Measurements from ENCODE around the gene FOXL1. TPM values are rescaled to one million over a fixed set of nuclear protein-coding genes. Genes with fewer than 3 reads are reported as not detected.

Gene FOXL1
- total and polyA plus RNA-seq, 2 of the 13 experiments (the other 11 are each of a cell fraction or from before 2014, with no cell fraction given), result not detected

- no peak for FAIRE-seq
- DNase-seq (ENCODE audit: low spot score), result no peak
- H3K36me3 ChIP-seq (replicated peaks in 1 of 2; ENCODE audit: control insufficient read depth in 1 of 2, insufficient read depth in 2 of 2, low read length in 2 of 2), result no peaks in the 10 kb centered on the region
- ATAC-seq, result no peak
- H3K9ac ChIP-seq (ENCODE audit: insufficient read depth, low read depth, low read length), result no peak overlapping the region
- no peaks in the 10 kb centered on the region for H4K20me1 ChIP-seq (ENCODE audit: insufficient read depth, low read length)
- POLR2A ChIA-PET, result no interaction called here
- no peak overlapping the region for H3K4me2 ChIP-seq (ENCODE audit: low read depth, low read length)
- no peak overlapping the region for H3K4me3 ChIP-seq (replicated peaks in 1 of 3; ENCODE audit: insufficient read depth in 1 of 3, low read depth in 2 of 3, low read length in 3 of 3)
- in situ Hi-C loops (cut with HindIII; ENCODE audit: extremely low pct_ligation_motif_present, low pct_unique_long_range_greater_than_20kb) (no loop called here), intact Hi-C loops (cut with micrococcal nuclease; ENCODE audit: unreplicated experiment) (no loop called here)
- peaks cover 5 to 46% of the 10 kb centered on the region in 2 experiments; a peak in 4 of 5 replicates for H3K27me3 ChIP-seq (ENCODE audit: control insufficient read depth in 1 of 2, insufficient read depth in 2 of 2, low read length in 2 of 2)
- H2AFZ ChIP-seq (ENCODE audit: low read length), result no peak overlapping the region
- no peaks in the 10 kb centered on the region for H3K9me3 ChIP-seq (ENCODE audit: low read length)
- BruUV-seq (replicated peaks), result no TSS peak
- H3K4me1 ChIP-seq (ENCODE audit: insufficient read depth, low read length), result no peaks in the 10 kb centered on the region
- no peak overlapping the region for H3K27ac ChIP-seq (ENCODE audit: extremely low read length, insufficient read depth, low read length)
- CTCF ChIA-PET (ENCODE audit: low intra/inter-chr PET ratio, low total read pairs), result no interaction called here
- WGBS (ENCODE audit: low lambda C conversion rate), result 8% methylated on average over 10 of the region's 17 CpGs
- no peaks in the 10 kb centered on the region for H3K79me2 ChIP-seq (ENCODE audit: insufficient read depth, low read length)
- TF ChIP-seq GATA4 (IDR thresholded peaks at IDR 0.05; ENCODE audit: borderline replicate concordance, low read depth) (no peak), SPEN (CRISPR knock-in tag; IDR thresholded peaks at IDR 0.05; ENCODE audit: low read depth) (no peak), CBFB (CRISPR knock-in tag; IDR thresholded peaks at IDR 0.05) (no peak), RXRA (CRISPR knock-in tag; IDR thresholded peaks at IDR 0.05) (no peak), SUZ12 (IDR thresholded peaks at IDR 0.05; ENCODE audit: low read depth, low read length) (no peak), ZSCAN31 (CRISPR knock-in tag; IDR thresholded peaks at IDR 0.05; ENCODE audit: low read depth) (no peak), HMG20B (CRISPR knock-in tag; conservative IDR thresholded peaks at IDR 0.05) (no peak), MLXIP (CRISPR knock-in tag; IDR thresholded peaks at IDR 0.05; ENCODE audit: borderline replicate concordance) (no peak), ATF3 (CRISPR knock-in tag; IDR thresholded peaks at IDR 0.05) (no peak), ZNF235 (CRISPR knock-in tag; IDR thresholded peaks at IDR 0.05; ENCODE audit: borderline replicate concordance) (no peak), IRF1 (CRISPR knock-in tag; IDR thresholded peaks at IDR 0.05; ENCODE audit: low read depth) (no peak), ZNF264 (CRISPR knock-in tag; IDR thresholded peaks at IDR 0.05) (no peak), ZHX1 (CRISPR knock-in tag; IDR thresholded peaks at IDR 0.05; ENCODE audit: low read depth) (no peak), NRL (CRISPR knock-in tag; IDR thresholded peaks at IDR 0.05; ENCODE audit: borderline replicate concordance) (no peak), ZNF317 (CRISPR knock-in tag; IDR thresholded peaks at IDR 0.05) (no peak), PHB2 (IDR thresholded peaks at IDR 0.05; ENCODE audit: partially characterized antibody) (no peak), ZNF432 (CRISPR knock-in tag; IDR thresholded peaks at IDR 0.05; ENCODE audit: borderline replicate concordance) (no peak), ZNF138 (CRISPR knock-in tag; IDR thresholded peaks at IDR 0.05; ENCODE audit: low read depth) (no peak)
Observed at GRCh38 chr16:86625029-86625428, 46.7 kb downstream of the FOXL1 start.
